Right cardiac atrium (tissue), 5 donors: Measurements from ENCODE around the gene TMEM247. TPM values are rescaled to one million over a fixed set of nuclear protein-coding genes. Genes with fewer than 3 reads are reported as not detected.

ENCODE experiments used
- polyA plus RNA-seq: library from polyadenylated mRNA; stranded (reverse); fragments of 200-250 nt; gene quantifications from one replicate; pipeline ENCODE4 v1.2.3, GENCODE V29; 2013
- total RNA-seq, 4 donors: library from RNA; stranded (reverse); fragmentation: NEBNext Ultra II Directional; extraction: Animal tissue kit (Norgen Biotek cat#: 25700); gene quantifications; one replicate each; pipeline ENCODE4 v1.2.1, GENCODE V29; 2021
- donor health status: healthy with polysubstance abuse.
- donor health status: DM: no; HTN: yes; CAD: no.
- donor health status: DM: no; HTN: no; CAD: no.
- donor health status: DM: no; HTN: yes; CAD: no; lungs with severe emphysema.
- donor health status: DM: yes; HTN: yes; CAD: no.

The TMEM247 gene
- total and polyA plus RNA-seq, 5 donors = not detected

Other genes starting within 250 kb of the TMEM247 start
- 100 to 1,000 TPM; 210 to 340 (median 268) TPM for gene EPAS1, start 182.2 kb upstream of the TMEM247 start, total RNA-seq
- gene EPAS1, start 182.2 kb upstream of the TMEM247 start, polyA plus RNA-seq = 149 TPM
- gene RHOQ, start 62.9 kb downstream of the TMEM247 start, total RNA-seq = 100 to 1,000 TPM; 144 to 169 (median 162) TPM
- gene RHOQ, start 62.9 kb downstream of the TMEM247 start, polyA plus RNA-seq = 103 TPM
- 1 to 10 TPM; 3.4 to 7.0 (median 6.3) TPM for gene ATP6V1E2, start 63.0 kb downstream of the TMEM247 start, total RNA-seq
- 3.5 TPM for gene ATP6V1E2, start 63.0 kb downstream of the TMEM247 start, polyA plus RNA-seq
- gene PIGF, start 137.5 kb downstream of the TMEM247 start, total RNA-seq = 10 to 100 TPM in 3 of 4 donors, 1 to 10 TPM in 1; 9.5 to 14.1 (median 12.2) TPM
- gene PIGF, start 137.5 kb downstream of the TMEM247 start, polyA plus RNA-seq = 10.1 TPM
- gene CRIPT, start 137.7 kb downstream of the TMEM247 start, total RNA-seq = 10 to 100 TPM; 14.2 to 20.1 (median 17.3) TPM
- gene CRIPT, start 137.7 kb downstream of the TMEM247 start, polyA plus RNA-seq = 18.8 TPM
- gene SOCS5, start 219.7 kb downstream of the TMEM247 start, total RNA-seq = 10 to 100 TPM; 22.4 to 27.5 (median 23.3) TPM
- 9.4 TPM for gene SOCS5, start 219.7 kb downstream of the TMEM247 start, polyA plus RNA-seq